ENCODE data around the gene TMEM273.
"Not testable (repeated sequence)": the region's sequence is repeated elsewhere in the genome, so short reads cannot be mapped to it uniquely, and the experiment has no call there.

The TMEM273 gene

DNA sequence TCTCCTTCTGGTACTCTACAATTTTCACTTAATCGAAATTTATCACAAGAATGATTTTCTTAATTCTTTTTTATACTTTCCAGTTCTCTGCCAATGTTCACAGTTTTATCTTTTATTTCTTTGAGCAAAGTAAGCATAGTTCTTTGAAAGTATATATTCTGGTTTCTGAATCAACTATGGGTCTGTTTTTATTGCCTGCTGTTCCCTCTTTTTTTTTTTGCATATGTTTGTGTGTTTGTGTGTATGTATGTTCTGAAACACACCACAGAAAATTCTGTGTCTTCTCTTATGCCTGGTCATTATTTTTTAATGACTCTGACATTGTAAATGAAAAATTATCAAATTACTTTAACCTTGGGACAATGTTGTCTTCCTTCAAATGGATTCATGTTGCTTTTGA is 15.9 kb upstream of the TMEM273 start:
- no peak for DNase-seq (ENCODE audit: low read depth)

- no peak for DNase-seq (ENCODE audit: low read depth)
These were observed 14.1 kb upstream of the TMEM273 start for GRCh38 chr10:49202266-49202665.

DNA sequence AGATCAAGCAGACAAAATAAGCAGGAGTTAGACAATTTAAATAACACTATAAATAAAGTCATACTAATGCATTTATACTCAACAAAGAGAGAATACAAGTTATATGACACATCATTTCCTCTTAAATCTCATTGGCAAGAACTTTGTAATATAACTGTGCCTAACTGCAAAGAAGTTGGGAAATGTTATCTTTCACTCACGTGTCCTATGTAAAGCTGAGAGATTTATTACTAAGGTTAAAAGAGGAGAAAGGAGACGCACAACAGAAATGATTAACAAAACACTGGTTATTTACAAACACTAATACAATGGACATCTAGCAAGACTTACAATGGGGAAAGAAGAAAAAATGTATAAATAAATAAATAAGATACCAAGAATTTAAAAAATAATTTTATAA is 12.7 kb upstream of the TMEM273 start:
- DNase-seq (ENCODE audit: low read depth): no peak

DNA sequence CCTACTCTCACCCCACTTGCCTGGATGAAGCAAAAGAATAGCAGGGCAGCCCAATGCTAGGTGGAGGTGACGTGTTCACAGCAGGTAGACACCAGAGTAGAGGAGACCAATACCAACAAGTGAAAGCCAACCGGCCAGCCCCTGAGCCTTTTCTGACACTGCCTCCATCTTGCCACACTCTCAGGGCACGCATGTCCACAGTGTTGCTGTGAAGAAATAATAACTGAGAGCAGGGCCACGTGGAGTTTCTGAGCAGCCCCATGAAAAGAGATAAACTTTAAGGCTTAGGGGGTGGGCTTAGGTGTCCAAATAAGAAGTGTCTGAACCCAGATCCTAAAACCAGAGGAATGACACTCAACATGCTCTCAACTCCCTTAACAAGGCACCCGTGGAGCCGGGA is 9.0 kb upstream of the TMEM273 start:
- no peak for DNase-seq (ENCODE audit: low read depth)

DNA sequence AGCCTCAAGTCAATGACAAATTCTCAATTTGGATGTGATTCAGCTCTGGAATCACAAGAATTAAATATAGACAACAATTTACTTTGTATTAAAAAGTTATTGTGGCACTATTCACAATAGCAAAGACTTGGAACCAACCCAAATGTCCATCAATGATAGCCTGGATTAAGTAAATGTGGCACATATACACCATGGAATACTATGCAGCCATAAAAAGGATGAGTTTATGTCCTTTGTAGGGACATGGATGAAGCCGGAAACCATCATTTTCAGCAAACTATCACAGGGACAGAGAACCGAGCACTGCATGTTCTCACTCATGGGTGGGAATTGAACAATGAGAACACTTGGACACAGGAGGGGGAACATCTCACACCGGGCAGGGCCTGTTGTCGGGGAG is 7.7 kb upstream of the TMEM273 start:
- DNase-seq (ENCODE audit: low read depth): not testable (repeated sequence)

DNA sequence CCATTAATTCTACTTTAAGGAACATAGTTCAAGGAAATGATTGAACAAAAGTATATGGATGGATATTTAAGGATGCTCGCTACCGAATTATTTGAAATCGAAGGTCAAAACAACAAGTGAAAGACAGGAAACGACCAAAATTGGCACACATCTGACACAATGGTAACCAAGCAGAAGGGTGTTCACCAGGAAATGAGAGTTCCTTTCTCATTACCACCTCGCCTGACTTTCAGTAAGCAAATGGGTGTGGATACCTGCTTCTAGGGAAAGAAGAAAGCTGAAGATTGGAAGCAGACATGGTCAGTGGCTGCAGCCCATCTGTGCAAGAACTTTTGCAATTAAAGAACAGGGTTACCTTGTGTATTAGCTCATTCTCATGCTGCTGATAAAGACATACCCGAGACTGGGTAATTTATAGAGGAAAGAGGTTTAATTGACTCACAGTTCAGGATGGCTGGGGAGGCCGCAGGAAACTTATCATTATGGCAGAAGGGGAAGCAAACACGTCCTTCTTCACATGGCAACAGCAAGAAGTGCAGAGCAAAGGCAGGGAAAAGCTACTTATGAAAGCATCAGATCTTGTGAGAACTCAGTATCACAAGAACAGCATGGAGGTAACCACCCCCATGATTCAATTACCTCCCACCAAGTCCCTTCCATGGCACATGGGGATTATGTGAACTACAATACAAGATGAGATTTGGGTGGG is 6.2 kb upstream of the TMEM273 start:
- DNase-seq (ENCODE audit: low read depth): no peak

GRCh38 chr10:49191349-49191748 is 3.2 kb upstream of the TMEM273 start:
- no peak for DNase-seq (ENCODE audit: low read depth)

DNA sequence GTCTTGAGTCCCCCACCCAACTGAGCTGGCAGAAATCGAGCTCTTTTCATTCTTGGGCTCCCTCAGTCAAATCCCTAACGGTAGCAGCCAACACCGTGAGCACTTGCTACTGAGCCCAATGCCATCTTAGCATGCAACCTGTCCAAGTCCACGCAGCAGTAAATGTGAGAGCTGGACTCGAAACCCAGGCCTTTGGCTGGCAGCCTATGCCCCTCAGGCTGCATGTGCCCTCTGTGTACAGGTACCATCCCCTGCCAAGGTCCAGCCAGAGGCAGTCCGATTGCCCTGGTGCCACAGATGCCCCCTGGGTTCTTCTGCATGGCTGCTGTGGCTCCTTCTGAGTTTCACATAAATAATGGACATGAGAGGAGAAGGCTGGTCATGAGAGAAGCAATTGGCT is 1.2 kb upstream of the TMEM273 start:
- no peak for DNase-seq (ENCODE audit: low read depth)

- DNase-seq (ENCODE audit: low read depth): no peak
These were observed 1.1 kb downstream of the TMEM273 start for GRCh38 chr10:49187044-49187484.

DNA sequence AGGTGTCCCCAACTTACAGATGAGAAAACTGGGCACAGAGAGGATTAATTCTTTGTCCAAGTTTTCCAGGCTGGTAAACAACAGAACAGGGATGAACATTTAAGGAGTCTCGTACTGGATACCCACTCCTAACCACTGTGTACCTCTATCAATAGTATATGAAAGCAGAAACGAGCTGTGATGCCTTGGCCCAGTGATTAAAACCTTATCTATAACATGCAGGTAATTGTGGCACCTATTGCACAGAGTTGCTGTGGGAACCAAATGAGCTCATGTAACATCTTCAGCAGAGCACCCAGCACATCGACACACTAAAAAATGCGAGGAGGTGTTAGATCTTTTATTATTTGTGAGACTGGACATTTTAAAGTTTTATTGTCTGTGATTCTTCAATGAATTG is 1.6 kb downstream of the TMEM273 start:
- no peak for DNase-seq (ENCODE audit: low read depth)

DNA sequence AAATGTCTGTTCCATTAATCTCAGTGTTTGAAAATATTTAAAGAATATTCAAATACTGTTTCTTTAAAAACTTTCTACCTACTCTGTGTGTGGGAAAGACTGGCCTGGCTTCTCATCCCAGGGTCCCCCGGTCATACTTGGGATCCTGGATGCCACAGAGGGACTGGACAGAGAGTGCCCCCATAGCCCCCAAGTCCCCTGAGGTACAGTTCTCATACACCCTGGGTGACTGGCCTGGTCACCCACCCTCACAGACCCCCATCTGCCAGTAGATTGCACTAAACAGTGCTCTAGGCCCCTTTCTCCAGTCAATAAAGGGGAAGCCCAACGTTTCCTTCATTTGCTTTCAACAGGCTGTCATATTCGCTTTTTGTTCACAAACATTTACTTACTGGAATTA is 3.0 kb downstream of the TMEM273 start:
- DNase-seq (ENCODE audit: low read depth): no peak

GRCh38 chr10:49184642-49185111 is 3.5 kb downstream of the TMEM273 start:
- DNase-seq (ENCODE audit: low read depth): no peak

GRCh38 chr10:49183596-49184542 is 4.3 kb downstream of the TMEM273 start:
- no peak for DNase-seq (ENCODE audit: low read depth)

DNA sequence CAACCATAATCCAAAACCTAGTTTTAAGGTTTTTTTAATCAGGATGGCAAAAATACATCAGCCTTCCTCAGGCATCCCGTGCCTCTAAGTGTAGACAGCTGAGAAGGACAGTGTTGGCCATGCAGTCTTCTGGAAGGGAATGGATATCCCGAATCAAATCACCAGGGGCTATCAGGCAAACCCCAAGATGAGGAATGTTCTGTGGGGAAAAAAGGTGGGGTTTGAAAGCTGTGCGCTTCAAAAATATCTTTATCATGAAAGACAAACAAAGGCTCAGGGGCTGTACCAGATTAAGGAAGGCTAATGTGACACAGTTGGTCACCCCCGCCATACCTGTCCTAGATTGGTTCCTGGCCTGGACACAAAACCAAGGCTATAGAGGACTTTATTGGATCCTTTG is 5.4 kb downstream of the TMEM273 start:
- DNase-seq (ENCODE audit: low read depth): no peak

- no peak for DNase-seq (ENCODE audit: low read depth)
These were observed 7.7 kb downstream of the TMEM273 start for GRCh38 chr10:49180444-49180860.

DNA sequence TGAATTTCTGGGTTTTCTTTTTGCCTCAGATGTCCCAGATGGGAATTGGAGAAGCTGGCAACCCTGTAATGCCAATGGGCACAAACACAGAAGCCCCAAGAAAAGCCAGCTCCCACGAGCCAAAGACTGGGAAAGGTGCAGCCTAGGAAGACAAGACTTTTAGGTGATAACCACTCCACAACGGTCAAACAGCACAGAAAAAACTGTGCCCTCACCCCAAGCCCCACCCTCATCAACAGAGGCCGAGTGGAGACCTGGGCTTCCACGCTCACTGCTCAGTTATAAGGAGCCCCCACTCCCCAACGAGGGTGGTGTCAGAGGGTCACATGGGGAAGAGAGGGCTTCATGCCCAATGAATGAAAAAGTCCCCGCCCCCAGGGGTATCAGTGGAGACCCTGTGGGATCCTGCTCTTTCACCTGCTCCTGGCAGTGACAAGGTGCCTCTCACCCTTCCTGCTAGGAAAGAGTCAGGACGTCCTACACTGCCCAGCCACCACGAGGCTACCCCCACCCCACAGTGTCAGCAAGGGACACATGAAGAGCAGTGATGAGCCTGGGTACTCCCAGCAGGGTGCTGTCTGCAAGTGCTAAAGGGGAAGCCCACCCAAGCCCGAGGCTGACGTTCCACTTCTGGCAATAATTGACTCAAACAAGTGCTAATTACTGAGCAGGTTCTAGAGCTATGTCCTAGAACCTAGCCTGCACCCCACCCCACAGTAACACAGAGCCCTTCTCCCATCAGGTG is 8.3 kb downstream of the TMEM273 start:
- DNase-seq (ENCODE audit: low read depth): no peak

DNA sequence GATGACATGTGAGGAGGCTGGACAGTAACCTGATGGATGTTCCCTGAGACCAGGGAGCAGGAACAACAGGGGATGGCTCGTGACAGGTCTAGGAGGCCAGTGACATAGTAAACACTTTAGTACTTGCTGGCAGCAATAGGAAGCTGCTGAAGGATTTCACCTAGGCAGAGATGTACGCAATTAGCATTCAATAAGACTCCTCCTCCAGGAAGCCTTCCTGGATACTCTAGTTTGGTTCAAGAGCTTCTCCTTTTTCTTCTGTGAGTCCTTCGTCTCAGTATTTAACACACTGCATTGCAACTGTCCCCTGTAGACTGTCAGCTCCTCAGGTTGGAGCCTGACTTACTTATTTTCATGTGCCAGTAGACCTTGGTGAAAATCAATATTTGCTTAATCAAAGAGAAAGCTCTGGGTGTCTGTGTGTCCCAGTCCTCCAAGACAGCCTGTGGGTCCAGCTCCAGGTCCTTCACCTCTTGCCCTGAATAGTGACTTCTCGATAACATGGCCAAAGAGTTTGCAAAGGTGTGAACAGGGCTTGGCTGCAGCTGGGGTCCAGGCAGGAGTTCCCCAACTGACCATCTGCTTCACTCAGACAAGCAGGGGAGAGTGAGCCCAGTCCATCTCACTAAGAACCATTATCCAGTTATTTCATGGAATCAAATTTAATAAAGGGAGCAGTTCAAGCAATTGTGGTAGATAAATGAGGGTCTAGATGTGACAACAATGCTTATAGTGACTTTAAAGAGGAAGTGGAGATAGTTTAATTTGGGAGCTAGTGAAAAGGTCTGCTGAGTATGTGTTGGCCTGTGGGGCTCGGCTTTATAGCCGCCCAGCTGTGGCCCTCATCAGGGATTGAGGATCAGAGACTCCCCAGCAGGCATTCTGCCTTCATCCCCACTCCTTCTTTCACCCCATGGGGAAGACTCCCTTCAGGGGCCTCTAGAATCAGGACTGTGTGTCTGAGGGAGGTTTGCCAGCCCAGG is 9.4 kb downstream of the TMEM273 start:
- DNase-seq (ENCODE audit: low read depth): no peak

GRCh38 chr10:49177391-49178355 is 10.5 kb downstream of the TMEM273 start:
- peak; percentile 48 for DNase-seq (ENCODE audit: low read depth)

DNA sequence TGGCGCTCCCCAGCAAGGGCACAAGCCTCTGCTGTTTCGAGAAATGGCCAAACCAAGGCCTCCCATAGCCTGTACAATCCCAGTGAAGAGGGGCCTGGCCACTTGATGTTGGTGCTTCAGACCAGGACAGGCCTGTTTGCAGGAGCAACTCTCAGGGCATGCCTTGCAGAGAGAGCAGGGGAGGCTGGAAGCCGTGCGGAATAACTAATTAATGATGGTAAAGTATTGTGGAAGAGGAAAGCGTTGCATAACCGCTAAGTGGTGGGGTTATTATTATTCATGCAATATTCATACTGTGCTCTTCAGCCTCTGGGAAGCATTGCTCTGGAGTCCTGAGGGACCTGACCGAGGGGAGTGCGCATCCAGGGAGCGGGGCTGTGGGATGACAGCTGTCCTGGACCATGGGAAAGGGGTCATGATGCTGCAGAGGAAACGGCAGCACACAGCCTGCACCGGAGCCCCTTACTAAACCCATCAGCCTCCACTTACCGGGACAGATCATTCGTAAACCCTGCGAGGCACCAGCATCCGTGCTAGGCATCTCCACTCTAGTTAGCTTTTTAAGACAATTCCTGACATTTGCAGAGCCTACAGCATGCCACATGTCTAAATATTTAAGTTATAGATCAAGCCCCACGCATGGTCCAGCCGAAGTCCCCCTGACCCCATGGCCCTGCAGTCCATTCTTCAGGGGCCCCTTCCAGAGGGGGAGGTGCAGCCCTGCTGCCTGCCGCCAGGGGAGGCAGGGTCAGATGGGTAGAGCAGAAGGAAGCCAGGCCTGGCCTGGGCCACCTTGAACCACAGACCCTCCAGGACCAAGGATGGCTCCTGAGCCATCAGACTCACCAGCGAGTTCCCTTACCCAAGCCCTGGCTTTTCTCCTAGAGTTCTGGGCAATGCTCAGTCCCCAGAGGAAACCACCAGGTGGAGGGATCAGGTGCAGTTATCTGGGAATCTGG is 11.6 kb downstream of the TMEM273 start:
- DNase-seq (ENCODE audit: low read depth): no peak

Measured in HS-27A (cell line).